Stimulated activated CD8-positive, alpha-beta memory T cell treated with anti-CD3 and anti-CD28 coated beads, Interleukin-2, amount 100 ng/mL, for 1 hour (primary cell): ENCODE data around the gene LEAP2.
"Not testable (repeated sequence)": the region's sequence is repeated elsewhere in the genome, so short reads cannot be mapped to it uniquely, and the experiment has no call there.

Experiments
- DNase-seq, 2 donors: peaks; one replicate each; pipeline ENCODE4 v3.0.0-alpha.2; 2020; ENCODE audit warnings: low read depth in 2 of 2

LEAP2 gene

GRCh38 chr5:132840896-132841295, 32.6 kb upstream of the LEAP2 start:
- DNase-seq: no peak

GRCh38 chr5:132841305-132841704, 32.2 kb upstream of the LEAP2 start:
- DNase-seq: no peak

GRCh38 chr5:132848270-132848669, 25.2 kb upstream of the LEAP2 start:
- no peak for DNase-seq

DNA sequence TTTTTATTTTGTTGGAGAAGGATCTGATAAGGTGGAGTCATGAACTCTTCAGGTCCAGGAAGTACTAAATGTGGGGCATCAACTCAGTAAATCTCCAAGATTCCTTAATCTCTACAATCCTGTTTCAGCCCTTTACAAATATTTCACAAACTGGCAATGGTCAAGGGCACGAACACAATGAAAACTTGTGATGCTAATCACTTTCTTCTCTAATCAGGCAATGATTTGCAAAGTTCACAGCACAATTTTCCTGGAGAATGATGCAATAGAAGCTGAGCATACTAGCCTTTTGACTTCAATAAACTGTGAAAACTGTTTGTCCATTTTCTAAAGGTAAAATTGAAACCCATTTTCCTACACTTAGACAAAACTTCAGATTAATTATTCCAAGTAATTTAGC, 24.1 kb upstream of the LEAP2 start:
- DNase-seq: no peak

- no peak for DNase-seq
These were observed 23.4 kb upstream of the LEAP2 start for GRCh38 chr5:132850066-132850465.

DNA sequence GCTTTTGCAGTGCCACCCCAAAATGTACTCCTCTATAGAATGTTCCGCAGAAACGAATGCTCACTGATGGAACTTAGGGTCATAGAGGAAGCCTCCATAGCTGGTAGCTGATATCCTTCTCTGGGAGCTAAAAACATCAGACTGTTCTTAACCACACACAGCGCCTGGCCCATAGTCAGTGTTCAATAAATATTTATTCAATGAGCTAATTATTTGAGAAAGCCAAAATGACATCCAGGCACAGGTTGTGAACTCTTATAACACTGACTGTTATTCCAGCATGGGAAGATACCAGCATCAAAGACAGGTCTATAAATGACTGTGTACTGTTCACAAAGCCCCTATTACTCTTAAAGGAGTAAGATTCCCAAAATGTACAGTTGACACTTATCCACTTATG, 20.1 kb upstream of the LEAP2 start:
- no peak for DNase-seq

DNA sequence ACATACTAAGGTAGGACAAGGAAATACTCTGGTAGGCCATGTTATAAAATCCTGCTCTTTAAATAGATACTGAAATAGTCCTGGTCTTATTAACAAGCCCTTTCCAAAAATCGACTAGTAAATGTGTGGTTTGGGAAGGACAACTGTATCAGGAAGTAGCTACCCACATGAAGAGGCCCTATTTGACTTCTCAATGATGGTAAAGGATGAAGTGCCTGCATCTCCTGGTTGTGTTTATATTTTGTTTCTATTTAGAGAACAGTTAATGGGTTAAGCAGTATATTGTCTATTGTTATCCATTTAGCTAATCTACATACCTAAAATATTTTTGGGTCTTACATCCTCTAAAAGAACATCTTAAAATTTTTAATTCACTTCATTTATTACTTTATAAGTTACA, 19.7 kb upstream of the LEAP2 start:
- DNase-seq: no peak

DNA sequence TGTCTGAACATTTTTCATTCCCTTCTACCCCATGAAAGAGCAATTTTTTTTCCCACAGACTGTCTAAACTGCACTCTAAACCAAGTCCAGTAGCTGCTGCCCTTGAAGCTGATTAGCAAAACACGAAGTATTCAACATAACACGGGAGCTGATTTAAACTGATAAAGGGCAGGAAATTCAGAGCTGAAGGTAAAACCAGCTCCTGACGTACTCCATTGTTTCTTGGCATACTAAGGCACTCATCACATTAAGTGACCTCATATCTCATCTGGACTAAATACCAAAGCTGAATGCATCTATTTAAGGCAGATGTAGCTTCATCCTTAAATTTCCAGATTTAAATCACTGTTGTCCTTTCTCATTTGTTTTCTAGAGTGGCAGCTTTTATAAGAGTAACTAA, 19.2 kb upstream of the LEAP2 start:
- DNase-seq: no peak

GRCh38 chr5:132854992-132855391, 18.5 kb upstream of the LEAP2 start:
- DNase-seq: not testable (repeated sequence)

- DNase-seq: no peak
These were observed 17.5 kb upstream of the LEAP2 start for GRCh38 chr5:132856011-132856410.

DNA sequence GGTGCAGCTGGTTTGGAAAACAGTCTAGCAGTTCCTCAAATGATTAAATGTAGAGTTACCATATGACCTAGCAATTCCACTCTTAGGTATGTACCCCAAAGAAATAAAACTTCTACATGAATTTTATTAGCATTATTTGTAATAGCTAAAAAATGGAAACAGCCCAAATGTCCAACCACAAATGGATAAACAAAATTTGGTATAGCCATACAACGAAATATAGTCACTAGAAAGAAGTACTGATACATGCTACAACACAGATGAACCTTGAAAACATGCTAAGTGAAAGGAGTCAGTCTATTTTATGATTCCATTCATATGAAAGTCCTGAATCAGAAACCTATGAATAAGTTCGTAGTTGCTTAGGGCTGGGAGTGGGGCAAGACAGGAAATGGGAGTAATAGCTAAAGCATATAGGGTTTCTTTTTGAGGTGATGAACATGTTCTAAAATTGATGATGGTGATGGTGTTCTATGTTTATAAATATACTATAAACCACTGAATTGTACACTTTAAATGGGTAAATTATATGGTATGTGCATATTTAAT, 13.5 kb upstream of the LEAP2 start:
- no peak for DNase-seq

GRCh38 chr5:132860742-132861141, 12.7 kb upstream of the LEAP2 start:
- no peak for DNase-seq

- no peak for DNase-seq
These were observed 7.7 kb upstream of the LEAP2 start for GRCh38 chr5:132865668-132866341.

- peak; percentile 71 to 82 for DNase-seq
These were observed 7.0 kb upstream of the LEAP2 start, which contains the start of the genes GDF9 and UQCRQ for GRCh38 chr5:132866342-132867045. TSS of gene GDF9 (minus strand) at chr5:132866469. CDS start at chr5:132864533, 1,936 bp downstream. TSS of gene UQCRQ (plus strand) at chr5:132866642. CDS start at chr5:132866882, 240 bp downstream.

- DNase-seq: no peak
These were observed 6.4 kb upstream of the LEAP2 start for GRCh38 chr5:132867046-132867451.

- no peak for DNase-seq
These were observed 4.7 kb upstream of the LEAP2 start for GRCh38 chr5:132868754-132869153.

- DNase-seq: no peak
These were observed 2.7 kb upstream of the LEAP2 start for GRCh38 chr5:132870801-132871200.

DNA sequence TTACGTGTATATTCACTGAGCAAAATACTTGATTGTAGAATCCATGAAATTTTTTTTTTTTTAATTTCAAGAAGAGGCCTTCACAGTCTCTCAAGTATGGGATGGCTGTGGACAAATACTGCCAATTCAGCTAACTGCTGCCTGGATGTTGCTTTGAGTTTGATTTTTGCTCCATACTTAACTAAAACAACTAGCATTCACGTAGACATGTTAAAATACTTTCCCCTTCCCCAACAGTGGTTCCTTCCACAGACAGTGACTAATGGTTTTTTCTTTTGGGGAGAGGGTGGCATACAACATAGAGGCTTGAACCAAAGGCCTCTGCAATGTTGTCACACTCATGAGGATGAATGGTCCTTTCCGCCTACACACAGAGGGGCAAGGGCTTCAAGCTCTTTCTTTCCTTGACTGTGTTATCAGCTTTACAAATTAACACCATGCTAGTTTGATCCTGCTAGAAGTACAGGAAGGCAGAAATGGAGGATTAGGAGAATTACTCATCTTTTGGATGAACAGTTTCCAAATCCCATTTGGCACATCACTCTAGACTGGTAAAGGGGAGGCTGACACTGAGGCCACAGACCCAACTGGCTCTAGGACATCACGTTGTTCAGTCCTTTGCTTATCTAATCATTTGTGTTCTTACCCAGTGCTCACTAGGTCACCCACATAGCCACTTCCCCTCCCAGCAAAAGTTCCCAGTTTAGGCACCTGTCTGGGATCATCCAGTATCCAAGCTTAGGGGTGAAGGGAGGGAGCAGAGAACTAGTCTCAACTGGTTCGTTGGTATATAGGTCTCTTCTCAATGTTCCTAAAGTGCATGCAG, 1.8 kb upstream of the LEAP2 start:
- DNase-seq: no peak

GRCh38 chr5:132872788-132873118, 715 bp upstream of the LEAP2 start:
- DNase-seq: no peak

GRCh38 chr5:132873930-132874271, 433 bp downstream of the LEAP2 start:
- DNase-seq: no peak

GRCh38 chr5:132876020-132876759, 2.7 kb downstream of the LEAP2 start:
- no peak for DNase-seq

DNA sequence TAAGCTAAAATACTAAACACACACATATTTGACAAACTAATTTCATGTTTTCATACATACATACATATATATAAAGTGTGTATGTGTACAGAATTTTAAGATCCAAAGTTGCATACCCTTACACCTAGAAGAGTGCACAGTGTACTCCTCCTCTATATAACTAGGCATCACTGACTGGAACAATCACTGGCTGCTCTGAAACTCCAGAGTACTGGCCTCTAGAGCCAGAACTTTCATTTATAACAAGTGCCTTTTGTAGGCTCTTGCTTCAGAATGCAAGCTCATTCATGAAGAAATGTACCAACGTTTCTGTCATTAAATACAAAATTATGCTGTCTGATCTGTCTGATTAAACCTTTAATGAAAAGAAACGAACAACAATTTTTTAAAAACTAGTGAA, 4.0 kb downstream of the LEAP2 start:
- DNase-seq: no peak
